ENCODE results near the gene NXF1.
"Not testable (repeated sequence)": the region's sequence is repeated elsewhere in the genome, so short reads cannot be mapped to it uniquely, and the experiment has no call there.

The NXF1 gene

DNA sequence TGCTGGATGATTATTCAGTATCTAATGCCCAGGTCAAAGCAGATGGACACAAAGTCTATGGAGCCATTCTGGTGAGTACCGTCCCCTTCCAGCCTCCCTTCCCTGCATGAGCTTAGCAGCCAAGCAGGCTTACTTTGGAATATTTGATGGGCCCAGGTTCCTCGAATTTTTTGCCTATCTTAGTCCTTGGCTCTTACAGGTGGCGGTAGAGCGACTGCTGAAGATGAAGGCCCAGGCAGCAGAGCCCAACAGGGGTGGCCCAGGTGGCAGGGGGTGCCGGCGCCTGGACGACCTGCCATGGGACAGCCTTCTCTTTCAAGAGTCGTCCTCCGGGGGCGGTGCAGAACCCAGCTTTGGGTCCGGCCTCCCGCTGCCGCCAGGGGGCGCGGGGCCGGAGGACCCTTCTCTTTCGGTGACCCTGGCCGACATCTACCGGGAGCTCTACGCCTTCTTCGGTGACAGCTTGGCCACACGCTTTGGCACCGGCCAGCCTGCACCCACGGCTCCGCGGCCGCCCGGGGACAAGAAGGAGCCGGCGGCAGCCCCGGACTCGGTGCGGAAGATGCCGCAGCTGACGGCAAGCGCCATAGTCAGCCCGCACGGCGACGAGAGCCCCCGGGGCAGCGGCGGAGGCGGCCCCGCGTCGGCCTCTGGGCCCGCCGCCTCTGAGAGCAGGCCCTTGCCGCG is 18.8 kb downstream of the NXF1 start:
- DNase-seq = peak; percentile 58 to 78 (median 66)

DNA sequence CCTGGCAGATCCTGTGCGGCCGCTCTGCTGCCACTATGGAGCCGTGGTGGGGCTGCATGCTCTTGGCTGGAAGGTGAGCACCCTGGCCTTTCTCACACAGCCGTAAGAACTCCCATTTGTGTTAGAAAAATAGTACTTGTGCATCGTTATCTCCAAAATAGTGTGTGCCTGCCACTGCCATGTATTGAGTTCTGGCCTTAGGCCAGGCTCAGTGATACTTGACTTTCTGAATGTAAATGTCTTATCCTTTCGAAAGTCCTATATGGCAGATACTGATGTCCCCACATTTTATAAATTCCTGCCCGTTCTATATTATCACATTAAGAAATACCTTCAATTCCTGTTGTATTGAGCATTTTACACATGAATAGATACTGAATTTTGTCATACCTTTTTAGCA is 22.5 kb downstream of the NXF1 start:
- DNase-seq = no peak

DNA sequence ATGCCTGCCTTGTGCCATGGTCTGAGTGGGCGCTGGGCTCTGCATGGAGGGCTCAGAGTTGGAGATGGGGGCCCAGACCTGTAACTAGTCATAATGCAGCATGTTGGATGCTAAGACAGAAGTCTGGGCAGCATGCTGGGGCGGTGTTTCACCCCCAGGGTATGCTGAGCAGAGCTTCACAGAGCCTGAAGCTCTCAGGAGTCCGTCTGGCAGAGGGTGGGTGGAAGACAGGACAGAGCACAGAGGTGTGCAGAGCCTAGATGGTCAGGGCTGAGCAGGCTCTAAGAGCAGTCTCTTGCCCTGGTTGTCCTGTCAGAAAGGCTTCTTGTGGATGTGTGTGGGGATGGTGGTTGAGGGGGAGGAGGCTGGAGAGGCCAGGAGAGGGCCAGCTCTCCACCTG is 26.8 kb downstream of the NXF1 start:
- no peak for DNase-seq

DNA sequence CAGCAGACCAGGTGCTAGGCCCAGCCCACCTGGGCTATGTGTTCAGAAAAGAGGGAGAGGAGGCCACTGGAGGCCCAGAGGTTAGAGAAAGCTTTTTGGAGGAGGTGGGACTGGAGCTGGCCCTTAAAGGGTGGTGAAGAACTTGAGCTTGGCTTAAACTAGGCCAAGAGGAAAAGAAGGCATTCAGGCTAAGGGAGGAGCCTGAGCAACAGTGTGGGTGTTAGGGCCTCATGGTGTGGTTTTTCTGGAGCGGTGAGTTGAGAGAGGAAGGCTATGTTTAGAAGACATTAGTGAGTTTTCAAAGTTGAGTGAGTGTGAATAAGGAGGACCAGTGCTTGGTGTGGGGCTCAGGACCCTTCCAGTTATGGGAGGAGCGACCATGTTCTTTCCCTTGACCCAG is 27.9 kb downstream of the NXF1 start:
- DNase-seq = no peak

DNA sequence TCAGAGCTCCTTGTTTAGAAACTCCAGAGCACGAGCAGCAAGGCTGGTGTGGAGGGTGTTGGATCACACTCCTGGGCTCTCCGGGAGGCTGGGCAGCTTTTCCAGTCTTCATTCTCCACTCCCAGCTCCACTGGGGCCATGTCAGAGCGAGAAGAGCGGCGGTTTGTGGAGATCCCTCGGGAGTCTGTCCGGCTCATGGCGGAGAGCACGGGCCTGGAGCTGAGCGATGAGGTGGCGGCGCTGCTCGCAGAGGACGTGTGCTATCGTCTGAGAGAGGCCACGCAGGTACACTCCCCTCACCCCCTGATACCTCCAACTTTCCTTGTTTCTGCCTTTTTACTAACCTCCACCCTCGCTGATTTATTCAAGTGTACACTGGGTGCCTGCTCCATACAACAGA is 29.6 kb downstream of the NXF1 start:
- DNase-seq = no peak

DNA sequence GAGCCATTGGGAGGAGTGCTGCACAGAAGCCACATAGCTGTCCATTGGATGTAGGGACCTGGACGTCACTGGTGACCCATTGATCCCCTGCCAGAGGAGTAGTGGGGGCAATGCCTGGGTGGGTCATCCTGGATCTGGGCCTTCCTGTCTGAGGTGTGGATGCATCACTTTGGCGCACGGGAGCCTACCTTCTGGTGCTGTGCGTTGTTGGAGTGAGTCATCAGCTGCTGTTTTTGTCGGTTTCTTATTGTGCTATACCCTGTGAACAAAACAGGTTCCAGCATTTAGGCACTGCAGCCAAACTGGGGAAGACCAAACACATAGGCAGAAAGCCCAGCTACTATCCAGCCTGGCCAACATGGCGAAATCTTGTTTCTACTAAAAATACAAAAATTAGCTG is 30.8 kb downstream of the NXF1 start:
- no peak for DNase-seq

DNA sequence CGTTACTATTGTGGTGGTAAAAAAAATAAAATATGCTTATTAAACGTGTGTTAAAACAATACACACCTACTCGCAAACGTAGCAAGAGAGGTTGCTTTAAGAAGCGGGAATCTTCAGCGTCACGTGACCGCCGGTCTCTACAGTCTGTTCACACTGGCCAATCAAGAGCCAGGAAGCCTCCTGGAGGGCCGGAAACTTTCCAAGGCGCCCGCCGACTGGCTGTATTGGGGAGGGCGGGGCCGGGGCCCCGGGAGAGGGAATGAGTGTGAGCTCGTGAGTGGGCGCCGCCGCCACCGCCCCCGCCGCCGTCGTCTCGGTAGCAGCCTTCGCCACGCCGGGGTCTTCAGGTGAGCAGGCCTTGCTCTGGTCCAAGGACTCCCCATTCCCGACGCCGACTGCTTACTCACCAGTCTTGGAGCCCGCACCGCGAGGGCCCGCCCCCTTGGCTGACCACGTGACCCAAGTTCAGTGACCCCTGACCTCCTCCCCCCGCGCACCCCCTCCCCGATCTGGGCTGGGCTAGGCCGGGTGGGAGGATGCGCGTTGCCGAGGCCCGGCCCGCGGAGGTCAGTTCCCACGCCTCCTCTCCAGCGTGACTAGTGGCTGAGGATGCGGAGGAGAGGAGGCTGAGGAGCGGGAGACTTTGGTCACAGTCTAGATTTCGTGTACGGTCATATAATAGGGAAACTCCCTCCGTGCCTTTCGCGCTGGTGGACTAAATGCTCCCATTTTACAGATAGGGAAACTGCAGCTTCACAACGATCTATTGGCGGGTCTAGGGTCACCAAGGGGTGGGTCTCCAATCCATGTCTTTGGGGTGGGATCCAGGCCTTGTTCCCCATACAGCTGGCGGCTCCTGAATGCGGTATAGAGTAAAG is 33.9 kb downstream of the NXF1 start, which contains the start of gene TAF6L:
Gene TAF6L, plus strand, starts transcription at position 253 of the 878 bp plus-strand sequence. CDS start 4,388 bp downstream, outside the sequence.
- DNase-seq = peak; percentile 78 to 85 (median 83)

DNA sequence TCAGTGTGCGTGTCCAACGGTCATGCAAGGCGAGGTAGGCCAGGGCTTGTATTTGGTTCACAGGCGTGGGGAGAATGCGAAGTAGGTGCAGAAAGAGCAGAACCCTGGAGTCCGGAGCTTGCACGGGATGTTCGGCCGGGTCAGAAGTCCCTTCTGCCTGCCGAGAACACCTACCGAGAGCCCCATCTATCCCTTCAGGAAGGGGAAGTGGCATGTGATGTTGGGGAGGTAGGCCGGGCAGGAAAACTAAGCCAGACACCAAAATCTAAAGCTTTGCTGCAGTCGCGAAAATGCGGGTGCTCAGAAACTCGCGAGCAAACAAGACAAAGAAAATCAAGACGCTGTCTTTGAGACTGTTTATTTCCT is 34.5 kb downstream of the NXF1 start:
- DNase-seq = no peak

DNA sequence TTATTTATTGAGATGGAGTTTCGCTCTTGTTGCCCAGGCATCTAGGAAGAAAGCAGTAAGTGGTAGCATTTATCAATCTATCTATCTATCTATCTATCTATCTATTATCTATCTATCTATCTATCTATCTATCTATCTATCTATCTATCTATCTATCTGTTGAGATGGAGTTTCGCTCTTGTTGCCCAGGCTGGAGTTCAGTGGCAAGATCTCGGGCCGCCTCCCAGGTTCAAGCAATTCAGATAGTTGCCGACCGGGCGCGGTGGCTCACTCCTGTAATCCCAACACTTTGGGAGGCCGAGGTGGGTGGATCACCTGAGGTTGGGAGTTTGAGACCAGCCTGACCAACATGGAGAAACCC is 44.4 kb downstream of the NXF1 start:
- DNase-seq = not testable (repeated sequence)

DNA sequence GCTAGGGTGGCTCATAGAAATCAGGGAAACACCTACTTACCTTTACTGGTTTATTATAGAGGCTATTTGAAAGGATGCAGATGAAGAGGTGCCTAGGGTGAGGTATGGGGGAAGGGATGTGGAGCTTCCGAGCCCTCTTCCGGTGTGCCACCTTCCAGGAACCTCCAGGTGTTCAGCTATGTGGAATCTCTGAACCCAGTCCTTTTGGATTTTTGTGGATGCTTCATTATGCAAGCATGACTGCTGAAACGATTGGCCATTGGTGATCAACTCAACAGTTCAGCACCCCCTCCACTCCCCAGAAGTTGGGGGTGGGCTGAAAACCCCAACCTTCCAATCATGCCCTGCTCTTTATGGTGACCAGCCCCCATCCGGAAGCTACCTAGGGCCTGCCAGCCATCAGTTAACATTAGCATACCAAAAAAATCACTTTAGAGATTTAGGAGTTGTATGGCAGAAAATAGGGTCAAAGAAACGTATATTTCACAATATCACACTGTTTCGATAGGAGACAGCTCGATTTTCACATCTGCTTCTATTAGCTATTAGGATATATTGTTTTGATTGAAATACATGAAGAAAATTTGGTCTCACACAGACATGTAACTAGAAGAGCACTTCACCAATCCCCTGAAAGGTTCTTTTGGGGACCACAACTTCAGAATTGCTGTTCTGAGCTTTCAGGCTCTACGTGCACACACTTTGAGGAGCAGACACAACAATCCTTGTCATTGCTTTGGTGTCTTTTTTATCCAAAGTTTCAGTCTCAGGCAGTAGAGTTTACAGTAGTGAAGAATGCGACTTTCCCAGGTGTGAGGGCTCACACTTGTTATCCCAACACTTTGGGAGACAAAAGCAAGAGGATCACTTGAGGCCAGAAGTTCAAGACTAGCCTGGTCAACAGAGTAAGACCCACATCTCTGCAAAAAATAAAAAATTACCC is 47.1 kb downstream of the NXF1 start:
- no peak for DNase-seq

DNA sequence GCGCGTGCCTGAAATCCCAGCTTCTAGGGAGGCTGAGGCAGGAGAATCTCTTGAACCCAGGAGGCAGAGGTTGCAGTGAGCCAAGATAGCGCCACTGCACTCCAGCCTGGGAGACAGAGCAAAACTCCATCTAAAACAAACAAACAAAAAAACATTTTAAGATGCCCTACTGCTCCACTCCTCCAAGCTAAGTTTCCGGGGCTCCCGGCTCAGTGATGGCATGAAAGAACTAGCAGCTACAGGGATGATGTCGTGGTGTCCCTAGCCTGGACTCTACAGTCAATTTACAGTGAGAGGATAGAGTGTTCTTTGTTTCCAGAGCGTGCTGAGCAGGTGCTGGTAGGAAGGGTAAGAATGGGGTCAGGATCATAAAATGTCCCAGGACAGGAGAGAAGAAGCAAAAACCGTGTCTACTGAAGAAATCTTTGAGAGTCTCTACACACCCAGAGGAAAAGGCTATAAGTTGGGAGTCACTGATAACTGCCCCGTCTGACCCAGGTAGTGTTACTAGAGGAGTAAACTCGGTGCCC is 50.1 kb downstream of the NXF1 start:
- DNase-seq = no peak

DNA sequence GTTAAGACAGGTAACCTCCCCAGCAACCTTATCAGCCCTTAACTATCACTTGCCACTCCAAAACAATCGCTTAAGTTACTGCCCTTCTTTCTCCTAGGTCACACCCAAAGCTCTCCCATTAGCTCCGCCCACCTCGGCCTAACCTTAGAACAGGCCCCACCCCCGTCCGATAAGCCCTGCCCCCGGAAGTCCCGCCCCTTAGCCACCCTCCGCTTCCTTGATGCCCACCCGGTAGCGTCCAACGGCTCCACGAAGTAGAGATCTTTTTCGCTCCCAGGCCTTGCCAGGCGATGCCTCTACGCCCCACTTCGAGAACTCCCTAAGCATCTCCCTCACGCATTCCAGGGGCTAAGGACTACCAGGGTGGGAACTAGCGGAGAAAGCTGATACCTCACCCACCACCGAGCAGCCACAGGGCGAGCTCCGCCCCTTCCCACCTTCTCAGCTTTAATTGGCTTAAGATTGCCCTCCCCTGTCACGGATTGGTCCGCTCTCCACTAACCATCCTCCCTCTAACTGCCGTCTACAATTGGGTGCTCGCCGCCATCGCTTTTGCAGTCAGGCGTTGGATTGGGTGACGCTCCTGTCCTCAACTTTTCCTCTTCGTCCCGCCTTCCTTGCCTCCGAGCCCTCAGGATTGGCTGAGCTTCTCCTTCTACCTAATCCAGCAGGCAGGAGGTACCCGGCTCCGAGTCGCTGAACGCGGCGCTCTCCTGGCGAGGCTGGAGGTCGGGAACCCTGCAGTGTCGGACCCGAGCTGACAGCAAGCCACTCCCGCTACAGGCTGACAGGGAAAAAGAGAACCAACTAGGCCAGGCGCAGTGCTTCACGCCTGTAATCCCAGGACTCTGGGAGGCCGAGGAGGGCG is 51.3 kb downstream of the NXF1 start, which contains the start of gene ZBTB3:
Gene ZBTB3, minus strand, starts transcription at position 425 of the 868 bp plus-strand sequence. CDS start 496 bp downstream, outside the sequence.
- peak; percentile 88 to 94 (median 92) for DNase-seq

DNA sequence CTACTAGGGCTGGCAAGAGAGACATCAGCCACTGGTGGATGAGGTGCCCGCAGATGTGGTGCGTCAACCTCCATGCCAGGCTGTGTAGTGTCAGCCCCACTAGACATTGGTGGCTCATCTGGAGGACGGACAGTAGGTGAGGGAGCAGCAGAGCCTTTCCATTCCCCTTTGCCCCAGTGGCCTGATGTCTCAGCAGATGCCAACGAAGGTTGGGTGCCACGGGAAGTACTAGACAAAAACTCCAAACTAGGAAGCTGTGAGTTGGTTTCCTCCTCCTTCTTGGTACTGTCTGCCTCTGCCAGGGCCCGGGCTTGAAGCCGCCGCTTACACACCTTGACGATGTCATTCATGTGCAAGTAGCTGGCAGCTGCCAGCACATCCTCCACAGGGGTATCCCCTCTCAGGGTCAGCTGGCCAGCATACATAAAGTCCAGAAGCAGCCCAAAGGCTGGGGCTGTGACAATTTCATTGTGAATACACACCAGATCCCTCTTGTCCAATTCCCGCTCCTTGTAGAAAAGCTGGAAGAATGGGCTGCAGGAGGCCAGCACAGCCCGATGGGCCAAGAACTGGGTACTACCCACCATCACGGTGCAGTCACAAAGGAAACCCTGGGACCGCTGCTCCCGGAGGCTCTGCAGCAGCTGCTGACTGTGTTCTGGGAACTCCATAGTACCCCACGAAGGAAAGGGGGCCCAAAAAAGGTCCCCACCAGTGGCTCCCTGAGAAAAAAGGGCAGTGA is 52.1 kb downstream of the NXF1 start:
- no peak for DNase-seq

DNA sequence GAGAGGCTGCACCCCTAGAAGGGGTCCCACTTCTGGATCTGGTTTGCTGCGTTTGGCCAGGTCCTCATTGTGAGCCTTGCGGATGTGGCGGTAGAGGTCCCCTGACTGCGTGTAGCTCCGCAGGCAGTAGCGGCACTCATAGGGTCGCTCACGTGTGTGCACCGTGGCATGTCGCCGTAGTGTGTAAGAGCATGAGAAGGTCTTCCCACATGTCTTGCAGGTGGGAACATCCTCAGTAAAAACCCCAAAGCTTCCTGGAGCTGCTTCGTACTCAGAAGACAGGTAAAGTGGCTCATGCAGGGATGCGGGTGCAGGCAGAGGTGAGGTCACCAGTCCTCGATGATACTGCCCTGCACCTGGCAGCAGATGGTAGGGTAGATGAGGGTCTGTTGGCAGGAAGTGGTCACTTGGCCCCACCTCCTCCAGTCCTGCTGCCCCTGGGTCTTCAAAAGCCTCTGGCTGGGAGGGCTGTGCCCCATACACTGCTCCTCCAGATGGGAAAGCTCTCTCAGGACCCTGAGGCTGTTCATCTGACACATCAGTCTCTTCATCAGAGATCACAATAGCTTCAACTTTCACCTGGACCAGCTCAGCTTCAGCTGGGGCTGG is 53.0 kb downstream of the NXF1 start:
- no peak for DNase-seq

DNA sequence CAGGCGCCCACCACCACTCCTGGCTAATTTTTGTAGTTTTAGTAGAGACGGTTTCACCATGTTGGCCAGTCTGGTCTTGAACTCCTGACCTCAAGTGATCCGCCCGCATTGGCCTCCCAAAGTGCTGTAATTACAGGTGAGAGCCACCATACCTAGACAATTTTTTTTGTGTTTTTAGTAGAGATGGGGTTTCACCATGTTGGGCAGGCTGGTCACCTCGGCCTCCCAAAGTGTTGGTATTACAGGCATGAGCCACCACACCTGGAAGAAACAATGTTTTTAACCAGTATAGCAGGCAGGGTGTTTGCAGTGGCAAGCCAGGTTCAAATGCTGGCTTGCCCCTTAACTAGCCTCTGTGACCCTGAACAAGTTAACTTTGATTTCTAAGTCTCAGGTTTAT is 55.3 kb downstream of the NXF1 start:
- DNase-seq = not testable (repeated sequence)

DNA sequence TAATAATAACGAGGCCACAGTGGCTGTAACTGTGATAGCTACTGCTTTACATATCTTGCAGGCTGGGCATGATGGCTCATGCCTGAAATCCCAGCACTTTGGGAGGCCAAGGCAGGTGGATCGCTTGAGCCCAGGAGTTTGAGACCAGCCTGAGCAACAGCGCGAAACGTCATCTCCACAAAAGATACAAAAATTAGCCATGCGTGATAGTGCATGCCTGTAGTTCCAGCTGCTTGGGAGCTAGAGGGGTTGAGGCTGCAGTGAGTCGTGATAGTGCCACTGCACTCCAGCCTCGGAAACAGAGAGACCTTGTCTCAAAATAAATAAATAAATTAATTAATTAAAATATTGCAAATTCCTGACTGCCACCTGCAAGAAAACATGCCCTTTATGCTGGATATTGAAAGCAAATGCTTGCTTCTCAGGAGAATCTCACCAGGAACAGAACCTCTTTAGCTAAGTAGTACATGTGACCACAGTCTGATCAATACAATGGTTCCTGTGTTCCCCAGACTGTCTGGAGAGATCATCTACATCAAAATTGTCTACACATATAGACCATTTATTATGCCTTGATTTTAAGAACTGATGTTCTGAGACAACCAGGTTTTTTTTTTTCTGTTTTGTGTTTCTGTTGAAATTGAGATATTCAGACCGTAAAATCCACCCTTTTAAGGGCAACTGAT is 57.6 kb downstream of the NXF1 start:
- DNase-seq = no peak
